IPS DF 4.7 (cell line): ENCODE results near the gene KCTD16.

Experiments
- DNase-seq: peaks from one replicate; pipeline ENCODE4 v3.0.0-alpha.2; 2013; ENCODE audit warnings: low spot score; ENCODE audit errors: extremely low read depth

The KCTD16 gene

GRCh38 chr5:144162686-144163085, 8.0 kb upstream of the KCTD16 start:
- DNase-seq = no peak

- no peak for DNase-seq
These were observed 4.0 kb upstream of the KCTD16 start for GRCh38 chr5:144166696-144167095.

GRCh38 chr5:144167998-144168397, 2.7 kb upstream of the KCTD16 start:
- DNase-seq = no peak

- DNase-seq = no peak
These were observed 783 bp upstream of the KCTD16 start for GRCh38 chr5:144169904-144170275.

GRCh38 chr5:144173766-144174165, 3.1 kb downstream of the KCTD16 start:
- no peak for DNase-seq

GRCh38 chr5:144177548-144177947, 6.9 kb downstream of the KCTD16 start:
- DNase-seq = no peak

GRCh38 chr5:144179226-144179625, 8.6 kb downstream of the KCTD16 start:
- DNase-seq = no peak

- no peak for DNase-seq
These were observed 12.7 kb downstream of the KCTD16 start for GRCh38 chr5:144183254-144183889.

GRCh38 chr5:144187699-144188294, 17.1 kb downstream of the KCTD16 start:
- DNase-seq = no peak

GRCh38 chr5:144189800-144190429, 19.2 kb downstream of the KCTD16 start:
- no peak for DNase-seq

- no peak for DNase-seq
These were observed 20.9 kb downstream of the KCTD16 start for GRCh38 chr5:144191531-144191930.

- DNase-seq = no peak
These were observed 21.3 kb downstream of the KCTD16 start for GRCh38 chr5:144191998-144192397.

GRCh38 chr5:144192661-144193060, 22.0 kb downstream of the KCTD16 start:
- DNase-seq = no peak

- no peak for DNase-seq
These were observed 23.5 kb downstream of the KCTD16 start for GRCh38 chr5:144194144-144194543.

- DNase-seq = no peak
These were observed 24.8 kb downstream of the KCTD16 start for GRCh38 chr5:144195448-144195847.

GRCh38 chr5:144196612-144197011, 25.9 kb downstream of the KCTD16 start:
- DNase-seq = no peak

GRCh38 chr5:144198386-144198785, 27.7 kb downstream of the KCTD16 start:
- no peak for DNase-seq

- no peak for DNase-seq
These were observed 30.9 kb downstream of the KCTD16 start for GRCh38 chr5:144201588-144201987.

- DNase-seq = no peak
These were observed 31.4 kb downstream of the KCTD16 start for GRCh38 chr5:144202072-144202471.

- DNase-seq = no peak
These were observed 32.1 kb downstream of the KCTD16 start for GRCh38 chr5:144202726-144203125.

- peak; percentile 30 for DNase-seq
These were observed 33.3 kb downstream of the KCTD16 start for GRCh38 chr5:144203750-144204596.

GRCh38 chr5:144205141-144205551, 34.5 kb downstream of the KCTD16 start:
- DNase-seq = no peak
